ENCODE measurements around the gene MGAT5.

- TF ChIP-seq YY1 (tag by site-specific recombination; IDR thresholded peaks at IDR 0.05) (no peak), ZNF18 (tag by site-specific recombination; IDR thresholded peaks at IDR 0.05) (no peak)
These were observed 208.4 kb downstream of the MGAT5 start for GRCh38 chr2:134462275-134462674.
